ENCODE data around the gene NR4A1.

NR4A1 gene

GRCh38 chr12:52050758-52051541, at the start of gene NR4A1:
Gene NR4A1, plus strand, starts transcription at chr12:52051442. Its CDS starts 2,887 bp downstream, at chr12:52054329.
- no peak for TF ChIP-seq RARB (CRISPR knock-in tag; IDR thresholded peaks at IDR 0.05)
- peak; percentile 47; the same call in 1 of the 2 replicates for TF ChIP-seq CSRNP3 (CRISPR knock-in tag; IDR thresholded peaks at IDR 0.05)
- 0 out of 2 replicates have a peak, but pooled peaks have one; percentile 48 for TF ChIP-seq CSDC2 (CRISPR knock-in tag; IDR thresholded peaks at IDR 0.05)
- peak; percentile 66; the same call in 1 of the 2 replicates for TF ChIP-seq ZFP3 (CRISPR knock-in tag; IDR thresholded peaks at IDR 0.05)
- TF ChIP-seq TSHZ2 (CRISPR knock-in tag; IDR thresholded peaks at IDR 0.05): no peak
- TF ChIP-seq CREB5 (CRISPR knock-in tag; IDR thresholded peaks at IDR 0.05; ENCODE audit: low read depth): peak; percentile 27; the same call in 1 of the 2 replicates
- no peak; the same call in 1 of the 2 replicates for TF ChIP-seq GLIS3 (CRISPR knock-in tag; IDR thresholded peaks at IDR 0.05)
- ATAC-seq: peak; percentile 69

- TF ChIP-seq GLIS3 (CRISPR knock-in tag; IDR thresholded peaks at IDR 0.05) (no peak), POU6F1 (CRISPR knock-in tag; IDR thresholded peaks at IDR 0.05; ENCODE audit: borderline replicate concordance, low read depth) (no peak), SNAI2 (CRISPR knock-in tag; IDR thresholded peaks at IDR 0.05) (no peak), ZC3H10 (CRISPR knock-in tag; IDR thresholded peaks at IDR 0.05) (no peak), PPARA (CRISPR knock-in tag; IDR thresholded peaks at IDR 0.05; ENCODE audit: borderline replicate concordance) (no peak), ZNF565 (CRISPR knock-in tag; conservative IDR thresholded peaks at IDR 0.05; ENCODE audit: low read depth) (no peak), ESRRG (CRISPR knock-in tag; IDR thresholded peaks at IDR 0.05) (no peak), TSHZ2 (CRISPR knock-in tag; IDR thresholded peaks at IDR 0.05) (no peak), OSR1 (CRISPR knock-in tag; IDR thresholded peaks at IDR 0.05) (no peak), PATZ1 (CRISPR knock-in tag; IDR thresholded peaks at IDR 0.05; ENCODE audit: borderline replicate concordance) (no peak), CSRNP3 (CRISPR knock-in tag; IDR thresholded peaks at IDR 0.05) (no peak), ZFP3 (CRISPR knock-in tag; IDR thresholded peaks at IDR 0.05) (no peak), ZNF8 (CRISPR knock-in tag; IDR thresholded peaks at IDR 0.05) (no peak), ZFP30 (CRISPR knock-in tag; IDR thresholded peaks at IDR 0.05) (no peak), ISL1 (CRISPR knock-in tag; IDR thresholded peaks at IDR 0.05) (no peak), CREB5 (CRISPR knock-in tag; IDR thresholded peaks at IDR 0.05; ENCODE audit: low read depth) (no peak), TCF4 (CRISPR knock-in tag; IDR thresholded peaks at IDR 0.05; ENCODE audit: borderline replicate concordance) (no peak)
- no peak for ATAC-seq
These were observed 48.2 kb upstream of the NR4A1 start for GRCh38 chr12:52003016-52003550.
